Activated CD8-positive, alpha-beta memory T cell treated with anti-CD3 and anti-CD28 coated beads, Interleukin-2, amount 10 ng/mL, durations not matched to agents 7 days and 5 days (primary cell): ENCODE results near the gene ABCA8. TPM values are rescaled to one million over a fixed set of nuclear protein-coding genes. Genes with fewer than 3 reads are reported as not detected.
"Not testable (repeated sequence)": the region's sequence is repeated elsewhere in the genome, so short reads cannot be mapped to it uniquely, and the experiment has no call there.

Experiments
- ATAC-seq: fragments of 150-1000 bp; cut with Tn5 transposase; one replicate; pipeline ENCODE4 v1.10.0; 2021; ENCODE audit warnings: moderate library complexity
- CTCF ChIA-PET: fragments of 350-600 bp; sonication (Branson Sonifier 250); formaldehyde crosslinking; loops from one replicate; lab custom pipeline; 2021; ENCODE audit warnings: antibody characterized with exemption; lab: Charles Lee
- DNase-seq: peaks from one replicate; pipeline ENCODE4 v3.0.0-alpha.2; 2020
- H3K27ac Mint-ChIP-seq: one replicate; pipeline ENCODE4 v1.8.0; 2021; ENCODE audit warnings: mild to moderate bottlenecking, mixed read lengths
- H3K27me3 Mint-ChIP-seq: one replicate; pipeline ENCODE4 v1.8.0; 2021; ENCODE audit warnings: mixed read lengths
- H3K36me3 Mint-ChIP-seq: one replicate; pipeline ENCODE4 v1.8.0; 2021; ENCODE audit warnings: mild to moderate bottlenecking, mixed read lengths
- H3K4me1 Mint-ChIP-seq: one replicate; pipeline ENCODE4 v1.8.0; 2021; ENCODE audit warnings: mixed read lengths
- H3K4me3 Mint-ChIP-seq: one replicate; pipeline ENCODE4 v1.8.0; 2021; ENCODE audit warnings: mild to moderate bottlenecking, moderate library complexity, mixed read lengths
- H3K9me3 Mint-ChIP-seq: one replicate; pipeline ENCODE4 v1.8.0; 2022; ENCODE audit warnings: low read depth, mixed read lengths
- total RNA-seq, 2 experiments: library from RNA; stranded (reverse); gene quantifications; one replicate each; pipeline ENCODE4 v1.2.3, GENCODE V29; 2021

ABCA8 gene
- total RNA-seq, 2 experiments from 2014 or later: not detected

DNA sequence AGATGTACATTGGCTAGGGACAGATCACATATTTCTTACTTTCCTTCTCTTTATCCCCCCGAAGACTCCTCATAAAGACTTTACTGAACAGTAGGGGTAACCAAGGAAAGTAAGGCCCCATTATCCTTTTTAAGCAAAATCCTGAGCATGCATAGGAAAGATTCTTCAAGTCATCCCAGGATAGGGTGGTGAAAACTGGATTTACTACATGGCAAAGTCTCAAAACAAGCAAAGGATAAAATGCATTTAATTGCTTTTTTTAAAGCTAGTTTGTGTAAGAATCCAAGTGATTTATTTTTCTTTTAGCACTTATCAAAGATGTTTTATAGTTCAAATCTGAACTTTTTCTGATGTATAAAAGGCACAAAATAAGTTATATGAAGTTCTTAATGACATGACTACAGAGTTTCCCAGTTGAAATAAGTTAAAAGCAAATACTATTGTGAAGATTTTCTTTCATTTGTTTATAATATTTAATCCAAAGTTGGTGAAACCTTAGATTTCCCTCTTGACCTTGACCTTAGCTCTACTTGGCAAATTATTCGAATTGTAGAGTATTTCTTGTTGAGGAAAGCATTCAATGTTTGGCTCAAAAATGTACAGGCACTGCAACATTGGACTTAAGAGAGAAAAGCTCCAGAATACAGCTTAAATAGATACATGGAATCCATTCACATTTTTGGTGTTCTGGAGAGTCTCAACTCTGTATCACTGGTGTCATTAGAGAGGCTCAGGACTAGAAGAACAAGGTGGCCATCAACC is 104.3 kb downstream of the ABCA8 start:
- no peaks in the 10 kb centered on the region for H3K4me1 Mint-ChIP-seq
- CTCF ChIA-PET: no interaction called here

DNA sequence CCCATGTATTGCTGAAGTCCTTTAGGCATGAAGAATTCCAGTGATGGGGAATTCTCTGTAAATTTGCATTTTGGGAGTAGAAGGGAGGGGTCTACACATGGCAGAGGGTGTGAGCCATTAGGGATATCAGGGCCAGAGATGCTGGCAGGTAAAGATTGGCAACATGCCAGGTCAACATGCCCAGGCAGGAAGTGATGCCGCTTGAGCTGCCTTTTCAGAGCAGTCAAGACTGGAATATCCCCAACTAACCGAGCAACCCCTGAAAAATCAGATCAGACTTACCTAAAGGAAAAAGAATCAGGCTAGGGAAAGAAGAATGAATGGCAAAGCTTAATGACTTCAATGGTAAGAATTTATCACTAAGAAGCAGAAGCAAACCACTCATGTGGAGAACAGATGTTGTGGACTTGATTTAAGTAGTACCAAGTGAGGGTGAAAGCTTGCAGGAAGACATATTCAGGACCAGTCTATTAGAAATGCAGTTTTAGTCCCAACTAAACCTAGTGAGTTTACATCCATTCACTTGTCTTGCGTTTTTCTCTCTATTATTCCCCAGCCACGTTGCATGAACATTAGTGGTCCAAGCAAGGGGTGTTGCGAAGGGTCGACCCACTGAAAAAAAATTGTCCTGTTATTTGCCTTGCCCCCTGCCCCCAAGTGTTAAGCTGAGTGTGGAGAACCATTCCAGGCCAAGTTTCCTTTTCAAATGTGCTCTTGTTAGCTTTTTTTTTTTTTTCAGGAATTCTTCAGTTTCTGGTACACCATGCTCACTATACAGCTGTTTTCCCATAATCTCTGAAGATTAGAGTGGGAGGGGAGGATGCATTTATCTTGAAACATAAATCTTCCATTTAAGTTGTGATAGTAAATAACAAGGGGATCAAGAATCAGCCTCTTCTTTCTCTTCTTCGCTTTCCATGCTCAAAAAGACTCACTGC is 105.2 kb downstream of the ABCA8 start:
- CTCF ChIA-PET: no interaction called here
- DNase-seq: no peak

More for the DNA sequence above, 104.3 kb downstream of the ABCA8 start:
- Mint-ChIP-seq H3K27me3 (no peaks in the 10 kb centered on the region), H3K9me3 (peaks cover 2% of the 10 kb centered on the region), H3K4me3 (no peak overlapping the region), H3K27ac (no peak overlapping the region), H3K36me3 (no peaks in the 10 kb centered on the region)
- DNase-seq (no peak), ATAC-seq (no peak)

DNA sequence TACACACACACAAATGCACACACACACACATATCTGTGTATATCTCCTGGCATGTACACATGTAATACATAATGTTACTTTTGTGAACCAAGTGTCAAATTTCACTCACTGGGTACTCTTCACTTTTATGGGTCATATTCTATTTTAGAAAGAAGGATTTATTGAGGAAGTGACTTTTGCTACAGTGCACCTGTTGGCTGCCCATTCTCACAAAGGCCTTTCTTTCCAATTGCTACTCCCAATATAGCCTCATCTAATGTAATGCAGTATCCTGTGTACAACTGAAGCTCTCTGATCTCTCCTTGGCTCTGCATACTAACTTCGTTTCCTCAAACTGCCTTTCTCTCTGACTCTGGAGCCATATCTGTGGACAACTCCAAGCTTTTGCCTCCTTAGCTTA is 107.5 kb downstream of the ABCA8 start:
- DNase-seq: no peak
- H3K27me3 Mint-ChIP-seq: no peaks in the 10 kb centered on the region
- H3K4me3 Mint-ChIP-seq: no peak overlapping the region
- CTCF ChIA-PET: no interaction called here
- peaks cover 2% of the 10 kb centered on the region for H3K9me3 Mint-ChIP-seq
- no peaks in the 10 kb centered on the region for H3K4me1 Mint-ChIP-seq
- no peaks in the 10 kb centered on the region for H3K36me3 Mint-ChIP-seq
- ATAC-seq: no peak
- no peak overlapping the region for H3K27ac Mint-ChIP-seq

More for the DNA sequence above, 105.2 kb downstream of the ABCA8 start:
- Mint-ChIP-seq H3K4me3 (no peak overlapping the region), H3K36me3 (no peaks in the 10 kb centered on the region), H3K9me3 (peaks cover 2% of the 10 kb centered on the region), H3K4me1 (no peaks in the 10 kb centered on the region), H3K27me3 (no peaks in the 10 kb centered on the region), H3K27ac (no peak overlapping the region)
- ATAC-seq: no peak

DNA sequence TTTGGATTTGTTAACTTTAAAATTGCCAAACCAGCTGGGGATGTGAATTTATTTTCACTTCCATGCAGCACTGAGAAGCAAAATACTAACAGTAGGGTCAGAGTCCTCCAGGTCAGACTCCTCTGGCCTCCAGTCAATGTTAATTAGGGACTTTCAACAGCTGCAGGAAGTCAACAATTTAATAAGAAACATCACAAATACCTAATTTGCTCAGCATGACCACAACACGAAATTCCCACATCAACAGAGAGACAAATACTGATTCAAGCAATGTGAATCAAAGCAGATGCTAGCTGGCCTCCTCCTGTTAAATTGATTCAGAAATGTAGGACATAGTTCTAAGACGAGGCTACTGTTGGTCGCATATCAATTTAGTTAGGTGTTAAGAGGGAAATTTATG is 111.7 kb downstream of the ABCA8 start:
- no peaks in the 10 kb centered on the region for H3K4me1 Mint-ChIP-seq
- no peaks in the 10 kb centered on the region for H3K9me3 Mint-ChIP-seq
- ATAC-seq (no peak), DNase-seq (no peak)
- no peak overlapping the region for H3K27ac Mint-ChIP-seq
- H3K4me3 Mint-ChIP-seq: no peak overlapping the region
- no peaks in the 10 kb centered on the region for H3K36me3 Mint-ChIP-seq
- CTCF ChIA-PET: no interaction called here
- H3K27me3 Mint-ChIP-seq: no peaks in the 10 kb centered on the region

DNA sequence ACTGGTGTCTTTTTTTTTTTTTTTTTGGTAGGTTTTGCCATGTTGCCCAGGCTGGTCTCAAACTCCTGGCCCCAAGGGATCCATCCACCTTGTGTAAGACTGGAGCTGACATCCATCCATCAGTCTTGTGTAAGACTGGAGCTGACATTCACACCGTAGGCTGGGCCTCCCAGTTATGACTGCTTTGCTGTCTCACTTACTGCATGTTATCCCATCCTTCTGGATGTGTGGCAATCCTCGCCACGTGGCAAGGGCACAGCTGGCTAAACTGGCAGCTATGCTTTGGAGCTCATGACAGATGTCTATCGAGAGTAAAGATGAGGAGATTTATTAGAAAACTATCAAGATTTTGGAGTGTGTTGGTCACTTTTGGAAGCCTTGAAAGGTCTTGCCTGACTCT is 115.1 kb downstream of the ABCA8 start:
- no peak overlapping the region for H3K27ac Mint-ChIP-seq
- CTCF ChIA-PET: no interaction called here
- no peak for ATAC-seq
- no peaks in the 10 kb centered on the region for H3K9me3 Mint-ChIP-seq
- DNase-seq: no peak
- no peak overlapping the region for H3K4me3 Mint-ChIP-seq
- no peaks in the 10 kb centered on the region for H3K36me3 Mint-ChIP-seq
- H3K4me1 Mint-ChIP-seq: no peaks in the 10 kb centered on the region
- no peaks in the 10 kb centered on the region for H3K27me3 Mint-ChIP-seq

DNA sequence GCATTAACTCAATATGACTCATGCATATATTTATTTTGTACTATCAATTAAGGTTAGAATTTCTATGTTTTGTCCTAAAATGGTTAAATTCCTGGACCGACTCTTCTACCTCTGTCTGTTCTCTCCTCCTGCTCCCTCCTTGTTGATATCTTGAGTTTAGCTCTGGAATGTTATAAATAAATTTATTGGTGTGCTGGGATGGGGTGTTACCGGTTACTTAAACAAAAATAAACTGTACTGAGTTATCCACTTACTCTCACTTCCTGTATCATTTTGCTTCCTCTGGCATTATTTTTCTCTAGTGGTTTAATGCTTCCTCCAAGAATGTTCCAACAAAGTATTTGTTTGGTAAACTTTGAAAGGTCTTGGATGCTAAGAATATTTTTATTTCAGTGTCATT is 120.1 kb downstream of the ABCA8 start:
- CTCF ChIA-PET: no interaction called here
- no peak for ATAC-seq
- peaks cover 3% of the 10 kb centered on the region for H3K27me3 Mint-ChIP-seq
- H3K9me3 Mint-ChIP-seq: no peaks in the 10 kb centered on the region
- no peaks in the 10 kb centered on the region for H3K36me3 Mint-ChIP-seq
- no peak for DNase-seq
- H3K4me3 Mint-ChIP-seq: no peak overlapping the region
- no peak overlapping the region for H3K27ac Mint-ChIP-seq
- no peaks in the 10 kb centered on the region for H3K4me1 Mint-ChIP-seq

DNA sequence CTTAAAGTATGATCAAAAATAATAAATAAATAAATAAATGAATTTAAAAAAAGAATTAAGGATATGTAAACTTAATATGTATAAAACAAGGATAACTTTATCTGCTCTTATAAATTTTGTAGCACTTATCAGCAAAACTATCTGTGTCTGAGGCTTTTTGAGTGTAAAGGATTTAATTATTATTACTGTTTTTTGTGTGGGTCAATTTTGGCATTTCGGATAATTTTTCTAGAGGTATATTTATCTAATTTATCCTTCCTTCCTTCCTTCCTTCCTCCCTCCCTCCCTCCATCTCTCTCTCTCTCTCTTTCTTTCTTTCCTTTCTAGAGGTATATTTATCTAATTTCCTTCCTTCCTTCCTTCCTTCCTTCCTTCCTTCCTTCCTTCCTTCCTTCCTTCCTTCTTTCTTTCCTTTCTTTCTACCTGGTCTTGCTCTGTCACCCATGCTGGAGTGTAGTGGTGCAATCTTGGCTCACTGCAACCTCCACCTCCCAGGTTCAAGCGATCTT is 120.8 kb downstream of the ABCA8 start:
- peaks cover 3% of the 10 kb centered on the region for H3K27me3 Mint-ChIP-seq
- no peak overlapping the region for H3K4me3 Mint-ChIP-seq
- no peak for DNase-seq
- no peaks in the 10 kb centered on the region for H3K9me3 Mint-ChIP-seq
- H3K36me3 Mint-ChIP-seq: no peaks in the 10 kb centered on the region
- ATAC-seq: no peak
- H3K27ac Mint-ChIP-seq: no peak overlapping the region
- CTCF ChIA-PET: no interaction called here
- no peaks in the 10 kb centered on the region for H3K4me1 Mint-ChIP-seq

DNA sequence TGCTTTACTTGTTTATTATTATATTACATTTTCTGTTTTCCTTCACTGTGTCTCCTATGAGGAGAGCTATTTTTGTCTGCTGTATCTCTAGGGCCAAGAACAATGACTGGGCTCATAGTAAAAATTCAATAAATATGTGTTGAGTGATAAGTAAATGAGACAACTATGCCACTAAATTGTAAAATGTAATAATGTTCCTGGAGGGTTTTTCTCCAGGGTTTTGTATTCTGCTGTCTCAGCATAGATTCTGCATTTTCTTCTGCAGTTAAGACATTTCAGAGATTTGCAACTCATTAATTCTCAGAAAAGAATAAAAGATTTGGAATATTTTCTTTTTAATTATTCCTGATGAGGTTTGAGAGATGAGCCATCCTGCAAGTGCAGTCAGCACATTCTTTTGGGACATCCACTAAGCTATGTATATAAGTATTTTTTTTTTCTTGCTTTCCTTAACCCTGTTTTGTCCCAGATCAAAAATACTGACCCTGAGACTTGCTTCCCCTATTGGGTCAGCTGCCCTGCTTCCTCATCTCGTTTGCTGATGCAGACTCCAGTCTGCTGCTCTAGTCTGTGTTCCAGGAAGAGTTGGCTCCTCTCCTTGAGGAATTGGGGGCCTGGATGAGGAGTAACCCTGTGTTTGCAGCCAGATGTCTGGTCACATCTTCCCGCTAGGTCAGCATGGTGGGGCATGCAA is 122.9 kb downstream of the ABCA8 start:
- Mint-ChIP-seq H3K4me1 (no peaks in the 10 kb centered on the region), H3K27ac (no peak overlapping the region), H3K36me3 (no peaks in the 10 kb centered on the region), H3K4me3 (no peak overlapping the region), H3K9me3 (no peaks in the 10 kb centered on the region), H3K27me3 (peaks cover 3% of the 10 kb centered on the region)
- CTCF ChIA-PET: no interaction called here
- ATAC-seq: no peak
- no peak for DNase-seq

DNA sequence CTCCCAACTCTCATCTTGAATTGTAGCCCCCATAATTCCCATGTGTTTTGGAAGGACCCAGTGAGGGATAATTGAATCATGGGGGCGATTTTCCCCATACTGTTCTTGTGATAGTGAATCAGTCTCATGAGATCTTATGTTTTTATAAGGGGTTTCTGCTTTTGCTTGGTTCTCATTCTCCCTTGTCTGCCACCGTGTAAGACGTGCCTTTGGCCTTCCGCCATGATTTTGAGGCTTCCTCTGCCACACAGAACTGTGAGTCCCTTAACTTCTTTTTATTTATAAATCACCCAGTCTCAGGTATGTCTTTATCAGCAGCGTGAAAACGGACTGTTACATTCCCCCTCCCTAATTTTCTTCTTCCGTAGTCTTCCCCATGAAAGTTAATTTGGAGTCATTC is 124.0 kb downstream of the ABCA8 start:
- Mint-ChIP-seq H3K36me3 (no peaks in the 10 kb centered on the region), H3K9me3 (no peaks in the 10 kb centered on the region), H3K4me1 (no peaks in the 10 kb centered on the region), H3K27ac (no peak overlapping the region), H3K4me3 (no peak overlapping the region), H3K27me3 (peaks cover 3% of the 10 kb centered on the region)
- CTCF ChIA-PET: no interaction called here
- ATAC-seq (no peak), DNase-seq (no peak)

DNA sequence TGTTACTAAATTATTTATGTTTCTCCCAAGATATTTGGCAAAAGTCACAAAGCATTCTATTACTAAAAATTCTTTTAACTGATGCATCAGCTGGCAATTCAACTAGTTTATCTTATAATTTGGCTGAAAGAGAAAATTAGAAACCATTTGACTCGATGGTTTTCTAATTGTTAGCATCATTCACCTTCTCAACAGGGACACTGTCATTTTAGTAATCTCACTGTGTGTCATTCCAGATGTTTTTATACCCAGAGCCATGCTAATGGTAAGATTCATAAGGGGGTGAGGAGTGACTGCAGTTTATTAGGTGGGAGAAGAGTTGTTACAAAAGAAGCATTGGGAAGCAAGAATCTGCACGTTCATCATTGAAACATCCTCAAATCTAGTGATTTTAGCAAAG is 124.9 kb downstream of the ABCA8 start:
- DNase-seq (no peak), ATAC-seq (no peak)
- Mint-ChIP-seq H3K27me3 (peaks cover 3% of the 10 kb centered on the region), H3K9me3 (no peaks in the 10 kb centered on the region), H3K27ac (no peak overlapping the region), H3K36me3 (no peaks in the 10 kb centered on the region), H3K4me1 (no peaks in the 10 kb centered on the region), H3K4me3 (no peak overlapping the region)
- CTCF ChIA-PET: no interaction called here

DNA sequence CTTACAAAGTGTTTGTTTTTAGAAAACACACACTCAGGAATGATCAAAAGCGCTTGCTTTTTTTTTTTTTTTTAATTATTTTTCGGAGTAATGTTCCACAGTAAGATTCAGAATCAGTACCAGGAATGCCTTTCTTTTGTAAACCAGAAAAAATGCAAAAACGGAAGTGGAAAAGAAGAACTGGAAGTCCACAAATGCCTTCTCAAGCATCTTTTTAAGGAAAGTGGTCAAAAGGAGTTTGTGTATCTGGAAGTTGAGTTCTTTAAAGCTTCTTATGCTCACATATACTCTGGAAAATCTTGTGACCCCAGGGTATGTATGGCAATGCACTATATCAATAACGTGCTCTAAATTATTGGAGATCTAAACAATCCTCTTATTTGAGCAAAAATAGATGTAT is 126.0 kb downstream of the ABCA8 start:
- CTCF ChIA-PET: no interaction called here
- no peaks in the 10 kb centered on the region for H3K4me1 Mint-ChIP-seq
- H3K36me3 Mint-ChIP-seq: no peaks in the 10 kb centered on the region
- no peak overlapping the region for H3K4me3 Mint-ChIP-seq
- no peak overlapping the region for H3K27ac Mint-ChIP-seq
- peaks cover 3% of the 10 kb centered on the region for H3K27me3 Mint-ChIP-seq
- ATAC-seq (no peak), DNase-seq (no peak)
- H3K9me3 Mint-ChIP-seq: no peaks in the 10 kb centered on the region

DNA sequence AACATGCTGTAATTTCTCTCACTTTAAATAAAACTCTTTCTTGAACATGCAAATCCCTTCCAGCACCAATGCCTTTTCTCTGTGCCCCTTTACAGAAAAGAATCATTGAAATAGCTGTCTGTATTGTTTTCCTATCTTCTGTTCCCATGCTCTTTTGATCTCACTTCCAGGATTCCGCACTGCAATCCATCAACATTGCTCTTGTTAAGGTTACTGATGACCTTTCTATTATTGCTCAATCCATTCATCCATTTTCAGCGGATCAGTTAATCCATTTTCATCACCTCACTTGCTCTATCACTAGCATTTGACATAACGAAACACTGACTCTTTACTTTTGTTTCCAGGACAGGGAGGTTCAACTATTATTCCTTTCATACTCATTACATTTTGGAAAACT is 130.5 kb downstream of the ABCA8 start:
- ATAC-seq (no peak), DNase-seq (no peak)
- CTCF ChIA-PET: no interaction called here
- no peaks in the 10 kb centered on the region for H3K9me3 Mint-ChIP-seq
- H3K27me3 Mint-ChIP-seq: no peaks in the 10 kb centered on the region
- H3K36me3 Mint-ChIP-seq: no peaks in the 10 kb centered on the region
- no peaks in the 10 kb centered on the region for H3K4me1 Mint-ChIP-seq
- H3K27ac Mint-ChIP-seq: no peak overlapping the region
- no peak overlapping the region for H3K4me3 Mint-ChIP-seq

DNA sequence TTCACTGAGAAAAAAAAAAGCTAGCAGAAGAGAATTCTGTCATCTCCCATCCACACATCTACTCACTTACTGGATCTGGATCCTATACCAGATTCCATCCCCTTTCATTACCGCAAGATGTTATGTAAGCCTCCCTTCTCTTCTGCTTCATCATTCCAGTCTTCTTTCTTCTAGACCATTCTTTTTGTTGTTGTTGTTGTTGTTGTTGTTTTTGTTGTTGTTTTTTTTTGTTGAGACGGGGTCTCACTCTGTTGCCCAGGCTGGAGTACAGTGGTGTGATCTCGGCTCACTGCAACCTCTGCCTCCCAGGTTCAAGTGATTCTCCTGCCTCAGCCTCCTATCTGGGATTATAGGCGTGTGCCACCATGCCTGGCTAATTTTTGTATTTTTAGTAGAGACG is 131.0 kb downstream of the ABCA8 start:
- H3K4me3 Mint-ChIP-seq, DNase-seq, ATAC-seq, CTCF ChIA-PET, H3K36me3 Mint-ChIP-seq, H3K27ac Mint-ChIP-seq, H3K4me1 Mint-ChIP-seq, H3K27me3 Mint-ChIP-seq, H3K9me3 Mint-ChIP-seq: not testable (repeated sequence)
